HEK293 (cell line): ENCODE results near the gene CLIP4.

Source experiments
- CTCF ChIA-PET: fragments of 350-600 bp; formaldehyde crosslinking; extraction: SDS; loops from one replicate; lab custom pipeline; 2021; ENCODE audit warnings: antibody characterized with exemption; lab: Yijun Ruan, JAX
- POLR2A ChIA-PET: fragments of 300-600 bp; formaldehyde crosslinking; extraction: SDS; loops from one replicate; lab custom pipeline; 2020; ENCODE audit warnings: antibody characterized with exemption, inconsistent platforms; lab: Yijun Ruan, JAX
- H3K27ac ChIP-seq: fragments of 200-500 bp; sonication (Bioruptor generic); 2 replicates; pipeline ENCODE4 v1.5.1; 2014; ENCODE audit warnings: low read depth, low read length, control low read depth, inconsistent platforms; ENCODE audit errors: extremely low read depth
- H3K36me3 ChIP-seq, 2 experiments: fragments of 200-500 bp in 1 of 2; sonication (Bioruptor generic) in 1 of 2; 1 replicate in 1 of 2; 2 replicates in 1 of 2; pipeline ENCODE4 v1.5.1; 2014 to 2017; ENCODE audit warnings: inconsistent platforms in 2 of 2, low read length in 2 of 2; ENCODE audit not compliant: control insufficient read depth in 2 of 2, insufficient read depth in 1 of 2
- H3K4me1 ChIP-seq: fragments of 200-500 bp; sonication (Bioruptor generic); 2 replicates; pipeline ENCODE4 v1.5.1; 2014; ENCODE audit warnings: mild to moderate bottlenecking, low read length, inconsistent platforms; ENCODE audit not compliant: control insufficient read depth, insufficient read depth
- H3K4me3 ChIP-seq: 2 replicates; pipeline ENCODE4 v1.5.1; 2011; ENCODE audit warnings: low read depth, mild to moderate bottlenecking, control low read depth, low read length, moderate library complexity
- H3K9me3 ChIP-seq: fragments of 200-500 bp; sonication (Bioruptor generic); 2 replicates; pipeline ENCODE4 v1.5.1; 2014; ENCODE audit warnings: low read depth, low read length, inconsistent platforms; ENCODE audit not compliant: control insufficient read depth, insufficient read depth
- HIC1 ChIP-seq: fragments of 450-650 bp; formaldehyde crosslinking; IDR thresholded peaks from 2 replicates; pipeline ENCODE4 v1.5.1; 2016; ENCODE audit warnings: missing biosample characterization, missing genetic modification characterization
- KLF16 ChIP-seq: fragments of 450-650 bp; formaldehyde crosslinking; IDR thresholded peaks from 2 replicates; pipeline ENCODE4 v1.5.1; 2017; ENCODE audit warnings: missing biosample characterization, missing genetic modification characterization
- SETDB1 ChIP-seq: IDR thresholded peaks from one replicate; pipeline ENCODE4 v1.6.1; 2017; ENCODE audit warnings: mild to moderate bottlenecking, low read length, moderate library complexity, mixed read lengths; ENCODE audit not compliant: insufficient read length
- SP3 ChIP-seq: fragments of 450-650 bp; formaldehyde crosslinking; IDR thresholded peaks from 2 replicates; pipeline ENCODE4 v1.5.1; 2016; ENCODE audit warnings: missing biosample characterization, missing genetic modification characterization
- TCF7L2 ChIP-seq: IDR thresholded peaks from 2 replicates; pipeline ENCODE4 v1.6.1; 2011; ENCODE audit warnings: low read depth, mild to moderate bottlenecking, inconsistent platforms, low read length, moderate library complexity, borderline replicate concordance
- ZFP41 ChIP-seq: fragments of 450-650 bp; formaldehyde crosslinking; IDR thresholded peaks from 2 replicates; pipeline ENCODE4 v1.5.1; 2016; ENCODE audit warnings: missing biosample characterization, missing genetic modification characterization, borderline replicate concordance
- ZNF121 ChIP-seq: fragments of 450-650 bp; formaldehyde crosslinking; IDR thresholded peaks from 2 replicates; pipeline ENCODE4 v1.5.1; 2016; ENCODE audit warnings: missing biosample characterization, missing genetic modification characterization
- ZNF146 ChIP-seq: fragments of 450-650 bp; formaldehyde crosslinking; IDR thresholded peaks from 2 replicates; pipeline ENCODE4 v1.5.1; 2016; ENCODE audit warnings: missing biosample characterization, missing genetic modification characterization
- ZNF362 ChIP-seq: fragments of 450-650 bp; formaldehyde crosslinking; IDR thresholded peaks from 2 replicates; pipeline ENCODE4 v1.5.1; 2016; ENCODE audit warnings: missing biosample characterization, missing genetic modification characterization
- ZNF701 ChIP-seq: fragments of 450-650 bp; formaldehyde crosslinking; IDR thresholded peaks from 2 replicates; pipeline ENCODE4 v1.5.1; 2016; ENCODE audit warnings: missing biosample characterization, missing genetic modification characterization
- ZNF747 ChIP-seq: fragments of 450-650 bp; formaldehyde crosslinking; IDR thresholded peaks from 2 replicates; pipeline ENCODE4 v1.5.1; 2016; ENCODE audit warnings: missing biosample characterization, missing genetic modification characterization
- ZNF791 ChIP-seq: fragments of 450-650 bp; formaldehyde crosslinking; IDR thresholded peaks from 2 replicates; pipeline ENCODE4 v1.5.1; 2016; ENCODE audit warnings: missing biosample characterization, missing genetic modification characterization

Gene CLIP4

GRCh38 chr2:29123617-29124349, 8.6 kb downstream of the CLIP4 start:
- TF ChIP-seq ZNF362 (tag by site-specific recombination) (no peak), SETDB1 (peak; percentile 89)
- no peaks in the 10 kb centered on the region for H3K9me3 ChIP-seq
- ChIA-PET CTCF (no interaction called here), POLR2A (no interaction called here)
- H3K27ac ChIP-seq, result no peak overlapping the region
- no peak overlapping the region for H3K4me3 ChIP-seq
- peaks cover 8 to 28% of the 10 kb centered on the region in 2 experiments for H3K36me3 ChIP-seq
- H3K4me1 ChIP-seq, result no peaks in the 10 kb centered on the region; the same call in 1 of the 2 replicates

GRCh38 chr2:29124504-29124903, 9.3 kb downstream of the CLIP4 start:
- no peak overlapping the region for H3K27ac ChIP-seq
- no peak overlapping the region for H3K4me3 ChIP-seq
- ChIA-PET CTCF (no interaction called here), POLR2A (no interaction called here)
- no peaks in the 10 kb centered on the region for H3K9me3 ChIP-seq
- TF ChIP-seq ZFP41 (tag by site-specific recombination) (no peak), SP3 (tag by site-specific recombination) (no peak), TCF7L2 (no peak), HIC1 (tag by site-specific recombination) (no peak), ZNF146 (tag by site-specific recombination) (no peak), ZNF121 (tag by site-specific recombination) (no peak), ZNF701 (no peak)
- peaks cover 8 to 28% of the 10 kb centered on the region in 2 experiments for H3K36me3 ChIP-seq
- no peaks in the 10 kb centered on the region; the same call in 1 of the 2 replicates for H3K4me1 ChIP-seq

- no peaks in the 10 kb centered on the region; the same call in 1 of the 2 replicates for H3K4me1 ChIP-seq
- no peak overlapping the region for H3K4me3 ChIP-seq
- TF ChIP-seq KLF16 (no peak), ZNF791 (no peak), ZNF747 (no peak), HIC1 (tag by site-specific recombination) (no peak)
- TF ChIP-seq, all 188 proteins: peak for 0
- Histone ChIP-seq H3K36me3 (peaks cover 17 to 40% of the 10 kb centered on the region in 2 experiments), H3K27ac (no peak overlapping the region), H3K9me3 (no peaks in the 10 kb centered on the region)
- ChIA-PET CTCF (interaction anchor here (0.6 to 1.6 kb wide), 4 partner anchors 9 to 896 kb away, joined by 3 to 4 read pairs (median 3); no protein-coding TSS in a partner anchor), POLR2A (no interaction called here)
Measured at GRCh38 chr2:29129586-29130281, 14.5 kb downstream of the CLIP4 start.
